IPS-20b (cell line): ENCODE measurements around the gene LRRC3B.
A peak's percentile ranks its signal among the peaks of the same experiment; 100 is the strongest.

Experiments
- H3K27ac ChIP-seq: one replicate; pipeline ENCODE4 v1.5.1; 2013; ENCODE audit warnings: low read length
- H3K27me3 ChIP-seq: 2 replicates; pipeline ENCODE4 v1.6.1; 2013; ENCODE audit warnings: mild to moderate bottlenecking, low read length, inconsistent platforms; ENCODE audit not compliant: insufficient read depth
- H3K36me3 ChIP-seq: 2 replicates; pipeline ENCODE4 v1.6.1; 2013; ENCODE audit warnings: low read depth, mild to moderate bottlenecking, inconsistent platforms, low read length, moderate library complexity; ENCODE audit not compliant: insufficient read depth
- H3K4me1 ChIP-seq: 2 replicates; pipeline ENCODE4 v1.6.1; 2013; ENCODE audit warnings: mild to moderate bottlenecking, control low read depth, inconsistent platforms, low read length, moderate library complexity; ENCODE audit not compliant: insufficient read depth
- H3K4me3 ChIP-seq: 2 replicates; pipeline ENCODE4 v1.5.1; 2013; ENCODE audit warnings: mild to moderate bottlenecking, low read length, inconsistent platforms
- H3K9ac ChIP-seq: 2 replicates; pipeline ENCODE4 v1.6.1; 2013; ENCODE audit warnings: low read depth, mild to moderate bottlenecking, inconsistent platforms, low read length, moderate library complexity
- H3K9me3 ChIP-seq: 2 replicates; pipeline ENCODE4 v1.6.1; 2013; ENCODE audit warnings: mild to moderate bottlenecking, low read depth, low read length, inconsistent platforms; ENCODE audit not compliant: insufficient read depth

LRRC3B gene

DNA sequence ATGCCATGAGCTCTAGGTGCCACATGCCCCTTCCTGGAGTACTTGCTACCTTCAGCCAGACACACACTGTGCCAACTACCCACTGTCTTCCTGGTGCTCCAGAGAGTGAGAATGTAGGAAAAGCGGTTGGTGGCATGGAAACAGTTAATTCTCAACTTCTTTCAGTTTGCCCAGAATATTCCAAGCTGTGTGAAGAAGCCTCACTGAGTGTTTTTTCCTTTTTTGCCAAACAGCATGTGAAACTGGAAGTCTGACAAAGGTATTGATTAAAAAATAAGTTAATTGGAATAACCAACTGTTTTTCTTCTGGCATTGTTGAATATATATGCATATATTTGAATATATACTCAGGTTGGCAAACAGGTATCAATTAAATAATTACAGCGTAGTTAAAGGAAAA, 52.8 kb downstream of the LRRC3B start:
- H3K9ac ChIP-seq = no peak overlapping the region
- no peaks in the 10 kb centered on the region for H3K4me1 ChIP-seq
- H3K27me3 ChIP-seq = no peaks in the 10 kb centered on the region
- H3K4me3 ChIP-seq = no peak overlapping the region
- no peak overlapping the region for H3K27ac ChIP-seq
- H3K9me3 ChIP-seq = no peaks in the 10 kb centered on the region
- H3K36me3 ChIP-seq = no peaks in the 10 kb centered on the region

- no peak overlapping the region for H3K9ac ChIP-seq
- H3K27me3 ChIP-seq = no peaks in the 10 kb centered on the region
- peaks cover 3% of the 10 kb centered on the region; the same call in 1 of the 2 replicates for H3K4me1 ChIP-seq
- no peaks in the 10 kb centered on the region for H3K36me3 ChIP-seq
- no peaks in the 10 kb centered on the region for H3K9me3 ChIP-seq
- no peak overlapping the region for H3K4me3 ChIP-seq
- no peak overlapping the region for H3K27ac ChIP-seq
Observed at GRCh38 chr3:26681632-26682031, 59.1 kb downstream of the LRRC3B start.

DNA sequence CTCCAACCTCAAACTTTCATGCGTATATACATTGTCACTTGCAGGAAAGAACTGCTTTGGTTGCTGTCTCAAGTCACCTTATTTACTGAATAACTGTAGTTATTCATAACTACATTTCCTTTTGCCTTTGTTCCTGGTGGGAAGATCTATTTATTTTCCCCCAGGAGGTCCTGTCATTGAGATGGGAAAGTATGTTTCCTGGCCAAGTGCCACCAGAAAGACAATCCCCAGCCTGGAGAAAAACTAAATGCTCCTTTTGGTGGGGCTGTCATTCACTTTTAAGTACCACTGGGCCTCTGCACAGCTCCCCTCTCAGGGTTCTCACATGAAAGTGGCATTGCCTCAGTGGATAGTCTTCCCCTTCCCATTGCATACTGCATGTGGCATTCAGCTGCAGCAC, 59.8 kb downstream of the LRRC3B start:
- Histone ChIP-seq H3K36me3 (no peaks in the 10 kb centered on the region), H3K9me3 (no peaks in the 10 kb centered on the region), H3K27ac (no peak overlapping the region), H3K4me3 (no peak overlapping the region), H3K4me1 (peaks cover 3% of the 10 kb centered on the region; the same call in 1 of the 2 replicates), H3K9ac (no peak overlapping the region), H3K27me3 (no peaks in the 10 kb centered on the region)

- Histone ChIP-seq H3K4me3 (no peak overlapping the region), H3K9me3 (no peaks in the 10 kb centered on the region), H3K27me3 (no peaks in the 10 kb centered on the region), H3K4me1 (peaks cover 3% of the 10 kb centered on the region; the same call in 1 of the 2 replicates), H3K27ac (no peak overlapping the region), H3K36me3 (no peaks in the 10 kb centered on the region), H3K9ac (no peak overlapping the region)
Observed at GRCh38 chr3:26683902-26684301, 61.3 kb downstream of the LRRC3B start.

GRCh38 chr3:26687466-26687865, 64.9 kb downstream of the LRRC3B start:
- no peak overlapping the region for H3K27ac ChIP-seq
- peaks cover under 1% of the 10 kb centered on the region; the same call in 1 of the 2 replicates for H3K4me1 ChIP-seq
- no peaks in the 10 kb centered on the region for H3K9me3 ChIP-seq
- H3K36me3 ChIP-seq = no peaks in the 10 kb centered on the region
- no peak overlapping the region for H3K9ac ChIP-seq
- no peak overlapping the region for H3K4me3 ChIP-seq
- H3K27me3 ChIP-seq = no peaks in the 10 kb centered on the region

GRCh38 chr3:26699553-26699952, 77.0 kb downstream of the LRRC3B start:
- Histone ChIP-seq H3K4me1 (no peaks in the 10 kb centered on the region), H3K27ac (no peak overlapping the region), H3K36me3 (no peaks in the 10 kb centered on the region), H3K9ac (no peak overlapping the region), H3K9me3 (no peaks in the 10 kb centered on the region), H3K27me3 (no peaks in the 10 kb centered on the region), H3K4me3 (no peak overlapping the region)

DNA sequence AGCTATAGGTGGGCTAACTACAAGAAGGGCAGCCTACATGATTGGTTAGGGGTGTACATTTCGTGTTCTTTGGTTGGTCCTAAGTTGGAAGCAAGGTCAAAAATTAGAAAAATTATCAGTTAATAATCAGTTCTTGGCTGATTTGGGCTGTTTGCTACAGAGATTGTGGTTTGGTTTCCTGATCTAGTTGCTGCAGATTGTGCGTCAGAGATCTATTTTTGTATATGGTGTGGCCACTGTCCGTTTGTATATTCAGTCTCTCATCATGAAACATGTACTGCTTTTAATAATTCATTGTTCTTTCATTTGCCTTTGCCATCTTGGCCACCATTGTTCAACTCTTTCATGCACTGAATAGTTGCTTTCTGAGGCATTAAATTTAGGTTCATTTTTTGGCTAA, 80.9 kb downstream of the LRRC3B start:
- H3K27ac ChIP-seq = no peak overlapping the region
- no peaks in the 10 kb centered on the region for H3K36me3 ChIP-seq
- H3K4me1 ChIP-seq = no peaks in the 10 kb centered on the region
- H3K4me3 ChIP-seq = no peak overlapping the region
- H3K9me3 ChIP-seq = no peaks in the 10 kb centered on the region
- no peak overlapping the region for H3K9ac ChIP-seq
- no peaks in the 10 kb centered on the region for H3K27me3 ChIP-seq

- Histone ChIP-seq H3K9ac (no peak overlapping the region), H3K36me3 (no peaks in the 10 kb centered on the region), H3K4me3 (no peak overlapping the region), H3K27me3 (no peaks in the 10 kb centered on the region), H3K9me3 (no peaks in the 10 kb centered on the region), H3K4me1 (peaks cover 3% of the 10 kb centered on the region; the same call in 1 of the 2 replicates), H3K27ac (no peak overlapping the region)
Observed at GRCh38 chr3:26704736-26705135, 82.2 kb downstream of the LRRC3B start.

GRCh38 chr3:26708501-26708900, 85.9 kb downstream of the LRRC3B start:
- Histone ChIP-seq H3K27ac (no peak overlapping the region), H3K36me3 (no peaks in the 10 kb centered on the region), H3K4me1 (peaks cover 3% of the 10 kb centered on the region; the same call in 1 of the 2 replicates), H3K4me3 (no peak overlapping the region), H3K9me3 (no peaks in the 10 kb centered on the region), H3K9ac (no peak overlapping the region), H3K27me3 (no peaks in the 10 kb centered on the region)

- H3K4me1 ChIP-seq = peaks cover 3% of the 10 kb centered on the region; the same call in 1 of the 2 replicates
- no peak overlapping the region for H3K9ac ChIP-seq
- no peaks in the 10 kb centered on the region for H3K36me3 ChIP-seq
- H3K4me3 ChIP-seq = no peak overlapping the region
- no peaks in the 10 kb centered on the region for H3K27me3 ChIP-seq
- H3K27ac ChIP-seq = peak overlapping the region; percentile 40
- peaks cover 5% of the 10 kb centered on the region; the same call in 1 of the 2 replicates for H3K9me3 ChIP-seq
Observed at GRCh38 chr3:26712211-26713026, 89.8 kb downstream of the LRRC3B start.

GRCh38 chr3:26713091-26713490, 90.5 kb downstream of the LRRC3B start:
- Histone ChIP-seq H3K27ac (no peak overlapping the region), H3K4me1 (peaks cover 3% of the 10 kb centered on the region; the same call in 1 of the 2 replicates), H3K9ac (no peak overlapping the region), H3K27me3 (no peaks in the 10 kb centered on the region), H3K9me3 (peaks cover 5% of the 10 kb centered on the region; the same call in 1 of the 2 replicates), H3K4me3 (no peak overlapping the region), H3K36me3 (no peaks in the 10 kb centered on the region)

DNA sequence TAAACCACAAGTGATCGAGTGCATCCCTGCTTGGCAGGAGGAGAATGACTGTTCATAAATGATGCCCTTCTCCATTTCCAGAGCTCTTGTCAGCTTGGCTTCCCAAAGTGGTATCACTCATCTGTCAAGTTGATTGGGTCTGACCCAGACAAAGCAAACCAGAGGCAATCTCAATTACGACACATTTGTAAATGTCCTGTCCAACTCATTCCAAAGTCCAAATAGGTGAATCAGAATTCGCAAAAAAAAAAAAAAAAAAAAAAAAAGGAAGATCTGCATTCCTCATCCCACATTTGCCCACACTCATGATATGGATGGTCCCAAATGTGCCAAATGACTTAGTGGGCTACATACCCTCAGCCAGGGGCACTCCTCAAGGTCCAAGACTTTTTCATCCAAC, 91.9 kb downstream of the LRRC3B start:
- no peak overlapping the region for H3K4me3 ChIP-seq
- H3K4me1 ChIP-seq = no peaks in the 10 kb centered on the region
- no peak overlapping the region for H3K9ac ChIP-seq
- peaks cover 5% of the 10 kb centered on the region; the same call in 1 of the 2 replicates for H3K9me3 ChIP-seq
- no peak overlapping the region for H3K27ac ChIP-seq
- no peaks in the 10 kb centered on the region for H3K36me3 ChIP-seq
- H3K27me3 ChIP-seq = no peaks in the 10 kb centered on the region
